NCI-H1694 treated with DMSO at 0.1 percent for 48 hours (cell line): ENCODE measurements around the gene ERCC6L.

ENCODE experiments used
- DNase-seq: peaks from one replicate; lab custom pipeline; 2025; lab: John Stamatoyannopoulos, UW

ERCC6L gene

DNA sequence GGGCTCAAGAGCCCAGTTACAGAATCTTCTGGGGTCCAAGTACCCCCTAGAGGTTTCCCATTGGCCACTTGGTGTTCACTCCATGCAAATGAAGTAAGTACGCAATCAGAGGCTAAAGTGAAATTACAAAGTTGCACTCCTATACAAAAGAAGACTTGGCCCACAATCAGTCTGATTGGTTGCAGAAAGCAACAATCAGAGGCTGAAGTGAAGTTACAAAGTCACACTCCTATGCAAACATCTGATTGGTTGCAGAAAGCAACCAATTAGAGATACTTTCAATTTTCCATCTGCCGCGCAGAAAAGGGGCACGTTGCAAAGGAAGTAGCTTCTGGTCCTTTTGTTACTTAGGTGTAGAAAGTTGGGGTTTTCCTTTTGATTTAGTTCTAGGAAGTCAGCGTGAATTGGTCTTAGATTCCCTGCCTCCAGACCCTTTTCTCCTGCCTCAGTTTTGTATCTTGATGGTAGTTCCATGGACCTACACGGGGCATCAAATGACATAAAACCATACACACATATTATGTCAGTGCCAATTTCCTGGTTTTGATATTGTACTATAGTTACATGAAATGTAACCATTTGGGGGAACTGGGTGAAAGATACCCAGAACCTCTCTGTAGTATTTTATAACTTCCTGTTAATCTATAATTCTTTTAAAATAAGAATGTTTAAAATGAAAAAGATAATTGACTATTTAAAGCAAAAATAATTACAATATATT is 69.7 kb downstream of the ERCC6L start:
- DNase-seq = no peak

DNA sequence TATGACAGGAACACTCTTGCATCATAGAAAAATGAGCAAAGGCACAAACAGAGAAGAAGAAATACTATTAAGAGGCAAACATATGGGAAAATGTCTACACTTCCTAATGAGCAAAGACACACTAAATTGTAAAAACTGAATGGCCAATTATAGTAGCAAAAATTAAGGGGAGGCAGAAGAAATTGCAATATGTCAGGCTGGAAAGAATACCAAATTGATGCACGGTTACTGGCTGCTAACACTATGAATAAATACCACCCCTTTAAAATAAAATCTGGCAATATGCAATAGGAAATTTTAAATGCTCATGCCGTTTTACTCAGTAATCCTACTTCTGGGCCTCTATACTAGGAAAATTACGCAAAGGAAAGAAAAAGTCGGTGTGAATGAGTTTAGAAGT is 73.3 kb downstream of the ERCC6L start:
- DNase-seq = no peak

DNA sequence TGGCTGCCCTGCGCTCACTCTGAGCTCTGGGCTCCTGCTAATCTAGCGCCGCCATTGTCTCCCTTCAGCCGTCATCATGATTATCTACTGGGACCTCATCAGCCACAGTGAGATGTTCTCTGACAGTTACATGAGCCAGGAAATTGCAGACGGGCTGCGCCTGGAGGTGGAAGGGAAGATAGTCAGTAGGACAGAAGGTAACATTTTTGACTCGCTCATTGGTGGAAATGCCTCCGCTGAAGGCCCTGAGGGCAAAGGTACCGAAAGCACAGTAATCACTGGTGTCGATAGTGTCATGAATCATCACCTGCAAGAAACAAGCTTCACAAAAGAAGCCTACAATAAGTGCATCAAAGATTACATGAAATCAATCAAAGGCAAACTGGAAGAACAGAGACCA is 79.1 kb downstream of the ERCC6L start:
- no peak for DNase-seq

DNA sequence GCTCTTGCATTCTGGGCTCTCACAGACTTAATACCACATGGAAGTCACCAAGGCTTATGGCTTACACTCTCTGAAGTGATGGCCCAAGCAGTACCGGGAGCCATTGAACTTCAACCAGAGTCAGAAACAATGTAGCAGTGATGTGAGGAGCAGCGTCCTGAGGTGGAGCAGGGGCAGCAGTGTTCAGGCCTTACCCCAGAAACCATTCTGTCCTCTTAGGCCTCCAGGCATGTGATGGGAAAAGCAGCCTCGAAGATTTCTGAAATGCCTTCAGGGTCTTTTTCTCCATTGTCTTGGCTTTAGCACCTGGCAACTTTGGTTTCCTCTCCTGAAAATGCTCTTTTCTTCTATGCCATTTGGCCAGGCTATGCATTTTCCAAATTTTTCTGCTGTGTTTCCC is 80.1 kb downstream of the ERCC6L start:
- DNase-seq = no peak
